HUES64 (cell line): ENCODE results near the gene MRPS27.

ENCODE experiments used
- H3K27ac ChIP-seq: 2 replicates; pipeline ENCODE4 v1.7.0; 2013; ENCODE audit warnings: low read depth, low read length, inconsistent platforms
- H3K27me3 ChIP-seq: 2 replicates; pipeline ENCODE4 v1.6.1; 2013; ENCODE audit warnings: mild to moderate bottlenecking, low read length; ENCODE audit not compliant: insufficient read depth
- H3K36me3 ChIP-seq: 2 replicates; pipeline ENCODE4 v1.6.1; 2013; ENCODE audit warnings: mild to moderate bottlenecking, low read length; ENCODE audit not compliant: insufficient read depth
- H3K4me1 ChIP-seq: 2 replicates; pipeline ENCODE4 v1.6.1; 2013; ENCODE audit warnings: mild to moderate bottlenecking, low read length, moderate library complexity; ENCODE audit not compliant: insufficient read depth
- H3K4me3 ChIP-seq: 2 replicates; pipeline ENCODE4 v1.5.1; 2013; ENCODE audit warnings: mild to moderate bottlenecking, low read length, moderate library complexity
- H3K9ac ChIP-seq: 2 replicates; pipeline ENCODE4 v1.6.1; 2013; ENCODE audit warnings: mild to moderate bottlenecking, low read depth, low read length
- H3K9me3 ChIP-seq: 2 replicates; pipeline ENCODE4 v1.6.1; 2013; ENCODE audit warnings: low read depth, low read length; ENCODE audit not compliant: insufficient read depth
- WGBS: fragments of 150-250, 120-280 bp; methylation state at CpG from one replicate; pipeline ENCODE4 v1.1.7; 2013; ENCODE audit warnings: missing lambda C conversion rate; 5-methylcytosine and 5-hydroxymethylcytosine counted together

Gene MRPS27

DNA sequence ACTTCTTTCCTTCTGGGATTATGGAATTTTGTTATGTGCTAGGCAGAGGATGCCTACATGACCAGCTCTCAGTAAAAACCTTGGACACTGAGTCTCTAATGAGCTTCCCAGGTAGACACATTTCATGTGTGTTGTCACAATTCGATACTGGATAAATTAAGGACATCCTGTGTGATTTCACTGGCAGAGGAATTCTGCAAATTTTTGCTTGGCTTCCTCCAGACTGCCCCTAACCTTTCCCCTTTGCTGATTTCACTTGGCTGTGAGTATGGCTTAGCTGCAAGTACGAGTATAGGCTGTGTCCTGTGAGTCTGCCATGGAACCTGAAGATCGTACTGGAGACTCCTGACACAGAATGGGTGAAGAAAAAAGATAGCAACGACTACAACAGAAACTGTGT is 47.6 kb downstream of the MRPS27 start:
- 89% methylated on average over 4 of the region's 4 CpGs for WGBS

GRCh38 chr5:72271702-72272101 is 48.3 kb downstream of the MRPS27 start:
- WGBS = 90% methylated on average over 2 of the region's 3 CpGs
- Histone ChIP-seq H3K4me3 (no peak overlapping the region), H3K9me3 (no peaks in the 10 kb centered on the region), H3K4me1 (no peaks in the 10 kb centered on the region), H3K36me3 (peaks cover 21% of the 10 kb centered on the region; the same call in 1 of the 2 replicates), H3K9ac (no peak overlapping the region), H3K27ac (no peak overlapping the region), H3K27me3 (no peaks in the 10 kb centered on the region)

More for the DNA sequence above, 47.6 kb downstream of the MRPS27 start:
- H3K27me3 ChIP-seq = no peaks in the 10 kb centered on the region
- peaks cover 19% of the 10 kb centered on the region; the same call in 1 of the 2 replicates for H3K36me3 ChIP-seq
- no peak overlapping the region for H3K9ac ChIP-seq
- no peaks in the 10 kb centered on the region for H3K4me1 ChIP-seq
- H3K4me3 ChIP-seq = no peak overlapping the region
- H3K9me3 ChIP-seq = no peaks in the 10 kb centered on the region
- H3K27ac ChIP-seq = no peak overlapping the region; the same call in 1 of the 2 replicates

DNA sequence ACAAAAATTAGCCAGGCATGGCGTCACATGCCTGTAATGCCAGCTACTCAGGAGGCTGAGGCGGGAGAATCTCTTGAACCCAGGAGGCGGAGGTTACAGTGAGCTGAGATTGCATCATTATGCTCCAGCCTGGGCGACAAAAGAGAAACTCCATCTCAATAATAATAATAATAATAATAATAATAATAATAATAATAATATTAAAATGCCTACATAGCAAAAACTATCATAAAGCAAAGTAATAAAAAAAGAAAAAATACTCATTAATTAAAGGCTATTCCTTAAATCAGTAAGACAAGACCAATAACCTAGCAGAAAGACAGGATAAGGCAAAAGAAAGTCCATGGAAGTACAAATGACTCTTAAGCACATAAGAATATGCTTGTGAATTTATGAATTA is 50.0 kb downstream of the MRPS27 start:
- WGBS = 100% methylated on average over 3 of the region's 4 CpGs
- no peaks in the 10 kb centered on the region for H3K9me3 ChIP-seq

GRCh38 chr5:72269411-72269780 is 50.6 kb downstream of the MRPS27 start:
- Histone ChIP-seq H3K27me3 (no peaks in the 10 kb centered on the region), H3K9me3 (no peaks in the 10 kb centered on the region), H3K4me3 (no peak overlapping the region), H3K4me1 (no peaks in the 10 kb centered on the region), H3K36me3 (peaks cover 16% of the 10 kb centered on the region; the same call in 1 of the 2 replicates), H3K27ac (no peak overlapping the region), H3K9ac (no peak overlapping the region)
- no CpG with 5 or more reads among the region's 1 CpG for WGBS

More for the DNA sequence above, 50.0 kb downstream of the MRPS27 start:
- no peak overlapping the region for H3K4me3 ChIP-seq
- H3K36me3 ChIP-seq = peaks cover 16% of the 10 kb centered on the region; the same call in 1 of the 2 replicates
- H3K27me3 ChIP-seq = no peaks in the 10 kb centered on the region
- no peaks in the 10 kb centered on the region for H3K4me1 ChIP-seq
- no peak overlapping the region for H3K9ac ChIP-seq
- H3K27ac ChIP-seq = no peak overlapping the region

- Histone ChIP-seq H3K4me1 (no peaks in the 10 kb centered on the region), H3K36me3 (peaks cover 16% of the 10 kb centered on the region; the same call in 1 of the 2 replicates), H3K9ac (no peak overlapping the region), H3K4me3 (no peak overlapping the region), H3K27me3 (no peaks in the 10 kb centered on the region), H3K9me3 (no peaks in the 10 kb centered on the region), H3K27ac (no peak overlapping the region)
- 73% methylated on average over 1 of the region's 2 CpGs for WGBS
Measured at GRCh38 chr5:72268753-72269410, 51.2 kb downstream of the MRPS27 start.

DNA sequence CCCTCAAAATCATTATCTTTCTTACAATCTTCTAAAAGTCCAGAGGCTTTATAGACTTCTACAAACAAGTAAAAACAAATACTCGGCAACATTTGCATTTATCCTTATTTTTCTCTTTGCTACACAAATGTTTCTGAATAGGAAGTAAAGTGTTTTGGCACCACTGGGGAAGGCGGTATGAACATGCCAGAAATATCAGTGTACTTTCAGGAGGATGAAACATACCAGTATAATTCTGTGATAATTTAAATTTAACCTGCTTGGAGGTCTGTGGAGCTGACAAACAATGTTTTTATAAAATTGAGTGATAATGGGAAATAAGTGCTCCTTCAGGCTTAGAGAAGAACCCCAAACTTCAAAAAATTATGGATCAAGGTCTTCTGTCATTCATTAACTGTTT is 51.8 kb downstream of the MRPS27 start:
- no peak overlapping the region for H3K4me3 ChIP-seq
- no peaks in the 10 kb centered on the region for H3K4me1 ChIP-seq
- 100% methylated on average over 2 of the region's 2 CpGs for WGBS
- no peaks in the 10 kb centered on the region for H3K9me3 ChIP-seq
- H3K27me3 ChIP-seq = no peaks in the 10 kb centered on the region
- H3K36me3 ChIP-seq = peaks cover 13% of the 10 kb centered on the region; the same call in 1 of the 2 replicates
- no peak overlapping the region for H3K27ac ChIP-seq
- H3K9ac ChIP-seq = no peak overlapping the region

- Histone ChIP-seq H3K9me3 (no peaks in the 10 kb centered on the region), H3K4me3 (no peak overlapping the region), H3K4me1 (no peaks in the 10 kb centered on the region), H3K27ac (no peak overlapping the region), H3K36me3 (peaks cover 13% of the 10 kb centered on the region; the same call in 1 of the 2 replicates), H3K27me3 (no peaks in the 10 kb centered on the region), H3K9ac (no peak overlapping the region)
Measured at GRCh38 chr5:72267685-72268084, 52.4 kb downstream of the MRPS27 start.

GRCh38 chr5:72266862-72267261 is 53.2 kb downstream of the MRPS27 start:
- no peaks in the 10 kb centered on the region for H3K4me1 ChIP-seq
- peaks cover 6% of the 10 kb centered on the region; the same call in 1 of the 2 replicates for H3K36me3 ChIP-seq
- H3K4me3 ChIP-seq = no peak overlapping the region
- H3K27me3 ChIP-seq = no peaks in the 10 kb centered on the region
- no peaks in the 10 kb centered on the region for H3K9me3 ChIP-seq
- H3K27ac ChIP-seq = no peak overlapping the region
- 93% methylated on average over 2 of the region's 2 CpGs for WGBS
- no peak overlapping the region for H3K9ac ChIP-seq

- no peak overlapping the region for H3K4me3 ChIP-seq
- 97% methylated on average over 4 of the region's 5 CpGs for WGBS
- no peak overlapping the region for H3K27ac ChIP-seq
- peaks cover 6% of the 10 kb centered on the region; the same call in 1 of the 2 replicates for H3K36me3 ChIP-seq
- no peak overlapping the region for H3K9ac ChIP-seq
- no peaks in the 10 kb centered on the region for H3K9me3 ChIP-seq
- no peaks in the 10 kb centered on the region for H3K4me1 ChIP-seq
- no peaks in the 10 kb centered on the region for H3K27me3 ChIP-seq
Measured at GRCh38 chr5:72265032-72265877, 54.8 kb downstream of the MRPS27 start.

DNA sequence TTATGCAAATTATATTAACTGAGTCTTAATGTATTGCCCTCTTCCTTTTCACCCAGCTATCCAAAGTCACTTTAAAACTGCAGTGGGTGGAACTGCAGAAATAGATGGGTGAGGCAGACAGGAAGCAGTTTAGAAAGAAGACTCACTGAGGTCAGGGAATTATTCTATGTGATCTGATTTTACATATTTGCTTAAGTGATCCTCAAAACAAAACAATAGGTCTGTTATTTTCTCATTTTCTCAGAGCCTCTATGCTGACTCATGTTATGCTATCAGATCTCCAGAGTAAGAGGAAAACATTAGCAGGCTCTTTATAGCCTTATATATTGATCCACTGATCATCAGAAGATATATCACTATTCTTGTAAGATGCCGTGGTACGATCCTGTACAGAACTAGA is 63.5 kb downstream of the MRPS27 start:
- Histone ChIP-seq H3K4me1 (no peaks in the 10 kb centered on the region), H3K9ac (no peak overlapping the region), H3K27me3 (no peaks in the 10 kb centered on the region), H3K9me3 (no peaks in the 10 kb centered on the region), H3K4me3 (no peak overlapping the region), H3K36me3 (peaks cover 12% of the 10 kb centered on the region; the same call in 1 of the 2 replicates), H3K27ac (no peak overlapping the region)
- WGBS = 94% methylated on average over 2 of the region's 2 CpGs

DNA sequence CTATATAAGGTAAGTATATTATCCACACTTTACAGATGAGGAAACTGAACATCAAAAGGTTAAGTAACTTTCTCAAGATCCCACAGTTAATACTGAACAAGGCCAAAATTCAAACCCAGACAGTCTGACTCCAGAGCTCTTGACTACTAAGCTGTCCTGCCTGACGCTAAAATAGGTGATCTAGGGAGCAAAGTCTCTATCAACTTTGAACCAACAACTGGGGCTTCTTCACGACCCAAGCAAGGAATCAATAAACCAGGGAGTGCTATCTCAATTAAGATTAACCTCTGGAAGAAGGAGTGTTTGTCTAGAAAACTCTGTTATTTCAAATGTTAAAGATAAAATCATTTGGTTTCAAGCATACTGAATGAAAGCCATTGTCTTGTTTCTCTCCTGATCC is 64.4 kb downstream of the MRPS27 start:
- no peaks in the 10 kb centered on the region for H3K27me3 ChIP-seq
- 89% methylated on average over 2 of the region's 2 CpGs for WGBS
- H3K9ac ChIP-seq = no peak overlapping the region
- H3K36me3 ChIP-seq = peaks cover 12% of the 10 kb centered on the region; the same call in 1 of the 2 replicates
- H3K9me3 ChIP-seq = no peaks in the 10 kb centered on the region
- no peak overlapping the region for H3K4me3 ChIP-seq
- H3K4me1 ChIP-seq = no peaks in the 10 kb centered on the region
- no peak overlapping the region for H3K27ac ChIP-seq
